GM19240 (cell line): Measurements from ENCODE around the gene MLST8.
A peak's percentile ranks its signal among the peaks of the same experiment; 100 is the strongest.
"Not testable (repeated sequence)": the region's sequence is repeated elsewhere in the genome, so short reads cannot be mapped to it uniquely, and the experiment has no call there.

Experiments
- DNase-seq: peaks from one replicate; pipeline ENCODE4 v3.0.0; 2011; ENCODE audit warnings: low spot score; ENCODE audit not compliant: insufficient read length

The MLST8 gene

GRCh38 chr16:2189252-2189893 lies 15.9 kb upstream of the MLST8 start:
- no peak for DNase-seq

GRCh38 chr16:2190002-2190658 lies 15.1 kb upstream of the MLST8 start:
- DNase-seq, result no peak

GRCh38 chr16:2190659-2191445 lies 14.4 kb upstream of the MLST8 start:
- no peak for DNase-seq

DNA sequence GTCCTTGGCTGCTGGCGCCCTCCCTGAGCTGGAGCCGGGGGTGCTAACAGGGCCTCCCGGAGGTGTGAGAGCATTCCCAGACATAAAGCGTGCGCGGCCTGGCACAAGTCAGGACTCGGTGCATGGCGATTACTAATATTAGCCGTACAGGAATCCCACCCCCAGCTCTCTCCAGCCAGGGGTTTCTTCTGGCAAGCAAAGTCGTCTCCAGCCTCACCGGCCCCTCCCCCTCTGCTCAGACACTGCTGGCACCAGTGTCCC lies 13.9 kb upstream of the MLST8 start:
- DNase-seq, result no peak

DNA sequence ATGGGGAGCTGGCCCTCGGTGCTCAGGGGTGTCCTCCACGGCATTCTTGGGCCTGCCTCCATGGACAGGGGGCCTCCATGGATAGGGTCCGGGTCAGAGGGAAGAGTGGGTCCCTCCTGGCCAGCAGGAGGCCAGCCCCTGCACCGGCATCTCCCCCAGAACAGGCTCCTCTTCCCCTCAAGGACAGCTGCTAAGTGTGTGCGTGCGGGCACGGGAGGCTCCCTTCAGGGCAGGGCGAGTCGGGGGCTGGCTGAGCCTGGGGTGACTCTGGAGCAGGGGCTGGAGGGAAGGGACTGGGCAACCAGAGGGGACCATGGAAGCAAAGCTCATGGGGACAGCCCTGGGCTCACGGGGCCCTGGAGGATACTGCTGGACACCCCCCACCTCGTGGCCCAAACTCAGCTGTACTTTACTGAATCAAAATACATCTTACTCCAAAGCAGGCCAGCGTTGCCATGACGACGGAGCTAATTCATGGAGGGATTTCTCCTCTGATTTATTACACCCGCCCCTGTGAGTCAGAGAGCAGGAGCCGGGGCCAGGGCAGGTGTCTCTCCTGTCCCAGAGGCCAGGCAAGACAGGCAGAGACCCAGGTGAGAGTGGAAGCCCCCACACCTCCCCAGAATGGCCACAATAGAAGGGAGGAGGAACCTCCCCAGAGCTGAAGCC lies 11.0 kb upstream of the MLST8 start:
- DNase-seq, result no peak

DNA sequence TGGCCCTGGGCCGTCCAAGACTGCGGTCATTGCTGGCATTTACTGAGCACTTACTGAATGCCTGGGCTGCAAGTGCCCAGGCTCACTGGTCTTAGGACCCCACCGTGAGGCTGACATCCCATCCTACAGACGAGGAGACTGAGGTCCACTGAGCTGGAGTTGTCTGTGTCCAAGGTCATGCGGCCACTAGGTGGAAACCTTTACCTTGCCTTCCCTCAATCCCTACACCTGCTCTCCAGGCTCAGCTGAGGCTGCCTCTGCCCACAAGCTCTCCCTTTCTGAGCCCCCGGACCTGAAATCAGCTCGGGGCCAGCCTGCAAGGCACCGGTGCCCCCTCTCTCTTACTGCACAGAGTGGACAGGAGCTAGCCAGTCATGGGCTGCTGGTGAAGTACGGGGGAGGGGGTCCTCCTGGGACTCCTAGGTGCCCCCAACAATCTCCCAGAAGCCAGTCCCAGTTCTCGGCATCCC lies 10.4 kb upstream of the MLST8 start:
- DNase-seq, result peak; percentile 85

- DNase-seq, result no peak
Measured at GRCh38 chr16:2195322-2196161, 9.7 kb upstream of the MLST8 start.

- DNase-seq, result no peak
Measured at GRCh38 chr16:2196162-2196980, 8.9 kb upstream of the MLST8 start, which contains the start of gene CASKIN1. Gene CASKIN1 (minus strand): TSS chr16:2196605. CDS start chr16:2196432, 173 bp downstream.

DNA sequence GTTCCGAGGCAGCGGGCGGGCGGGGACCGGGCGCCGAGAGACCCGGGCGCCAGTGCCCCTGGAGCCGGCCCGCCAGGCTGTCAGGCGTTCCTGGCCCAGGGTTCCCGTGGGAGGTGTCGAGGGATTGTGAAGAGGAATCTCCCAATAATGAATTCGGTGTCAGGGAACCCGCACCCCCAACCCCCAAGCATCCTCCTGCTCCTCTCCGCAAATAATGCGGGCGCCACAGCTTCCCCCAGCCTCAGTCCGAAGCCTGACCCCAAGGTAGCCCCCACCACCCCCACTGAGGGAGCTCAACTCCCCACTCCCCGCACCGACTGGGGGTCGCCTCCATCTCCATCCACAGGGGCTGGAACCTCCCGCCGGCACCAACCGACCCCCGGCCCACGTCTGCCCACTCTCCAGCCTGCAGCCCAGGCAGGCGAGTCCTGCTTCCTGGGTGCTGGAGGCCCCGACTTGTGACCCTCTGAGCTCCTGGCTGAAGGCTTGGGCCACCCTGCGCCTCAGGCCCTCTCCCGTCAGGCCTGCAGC lies 8.2 kb upstream of the MLST8 start:
- no peak for DNase-seq

DNA sequence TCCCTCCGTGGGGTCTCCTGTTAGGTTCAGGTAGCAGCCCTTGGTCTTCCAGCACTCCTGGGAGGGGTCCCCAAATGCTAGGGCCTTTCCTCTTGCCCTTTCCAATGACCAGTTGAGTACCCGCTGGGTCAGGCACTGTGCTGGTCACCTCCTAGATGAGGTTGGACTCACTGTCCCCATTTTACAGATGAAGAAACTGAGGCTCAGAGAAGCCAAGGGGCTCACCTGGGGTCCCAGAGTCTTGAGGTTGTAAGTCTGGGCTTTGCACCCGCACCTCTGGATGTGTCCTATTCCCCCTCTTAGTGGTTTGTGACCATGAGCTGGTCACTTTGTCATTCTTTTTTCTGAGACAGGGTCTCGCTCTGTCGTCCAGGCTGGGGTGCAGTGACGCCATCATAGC lies 7.5 kb upstream of the MLST8 start:
- DNase-seq, result no peak

DNA sequence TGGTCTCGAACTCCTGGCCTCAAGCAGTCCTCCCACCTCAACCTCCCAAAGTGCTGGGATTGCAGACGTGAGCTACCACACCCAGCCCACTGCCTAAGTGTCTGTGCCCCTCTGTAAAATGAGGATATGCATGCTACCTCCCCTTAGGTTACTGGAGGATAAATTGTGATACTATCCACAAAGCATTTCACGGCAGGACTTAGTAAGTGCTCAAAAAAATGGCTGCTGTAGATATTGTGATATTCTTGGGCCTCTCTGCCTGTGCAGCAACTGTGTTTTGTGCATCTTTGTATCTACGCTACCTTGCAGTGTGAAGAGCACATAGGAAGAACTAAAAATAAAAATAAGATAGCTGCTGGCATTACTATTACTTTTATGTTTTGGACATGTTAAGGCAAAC lies 7.0 kb upstream of the MLST8 start:
- DNase-seq, result no peak

DNA sequence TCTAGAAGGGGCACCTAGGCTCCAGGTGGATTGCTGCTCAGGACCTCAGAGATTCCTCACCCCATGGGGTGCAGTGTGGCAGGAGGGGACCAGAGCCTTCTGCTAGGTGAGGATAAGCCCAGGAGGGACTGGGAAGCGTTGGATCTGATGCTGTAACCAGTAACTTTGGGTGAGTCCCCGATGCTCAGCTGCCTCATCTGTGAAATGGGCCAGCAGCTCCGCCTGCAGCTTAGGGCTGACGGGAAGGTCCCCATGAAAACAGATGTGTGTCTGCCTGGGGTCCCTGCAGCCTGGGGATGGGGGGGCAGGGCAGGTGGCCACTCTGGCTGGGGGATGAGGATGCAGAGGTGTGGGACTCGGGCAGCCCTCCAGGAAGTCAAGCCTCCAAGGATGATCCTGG lies 6.2 kb upstream of the MLST8 start:
- DNase-seq, result no peak

- DNase-seq, result no peak
Measured at GRCh38 chr16:2199621-2200139, 5.6 kb upstream of the MLST8 start.

DNA sequence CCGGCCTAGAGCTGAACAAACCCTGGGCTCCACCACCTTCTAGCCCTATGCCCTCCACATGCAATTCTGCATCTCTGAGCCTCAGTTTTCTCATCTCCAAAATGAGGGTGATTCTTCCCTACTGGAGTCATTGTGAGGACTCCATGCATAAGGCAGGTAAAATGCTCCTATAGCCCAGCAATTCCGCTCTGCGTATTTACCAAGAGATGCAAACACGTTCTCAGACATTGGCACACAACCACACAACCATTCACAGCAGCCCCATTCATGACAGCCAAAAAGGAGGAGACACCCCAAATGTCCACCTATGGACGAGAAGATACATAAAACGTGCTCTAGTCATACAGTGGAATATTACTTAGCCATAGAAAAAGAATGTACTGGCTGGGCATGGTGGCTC lies 4.9 kb upstream of the MLST8 start:
- DNase-seq, result no peak

DNA sequence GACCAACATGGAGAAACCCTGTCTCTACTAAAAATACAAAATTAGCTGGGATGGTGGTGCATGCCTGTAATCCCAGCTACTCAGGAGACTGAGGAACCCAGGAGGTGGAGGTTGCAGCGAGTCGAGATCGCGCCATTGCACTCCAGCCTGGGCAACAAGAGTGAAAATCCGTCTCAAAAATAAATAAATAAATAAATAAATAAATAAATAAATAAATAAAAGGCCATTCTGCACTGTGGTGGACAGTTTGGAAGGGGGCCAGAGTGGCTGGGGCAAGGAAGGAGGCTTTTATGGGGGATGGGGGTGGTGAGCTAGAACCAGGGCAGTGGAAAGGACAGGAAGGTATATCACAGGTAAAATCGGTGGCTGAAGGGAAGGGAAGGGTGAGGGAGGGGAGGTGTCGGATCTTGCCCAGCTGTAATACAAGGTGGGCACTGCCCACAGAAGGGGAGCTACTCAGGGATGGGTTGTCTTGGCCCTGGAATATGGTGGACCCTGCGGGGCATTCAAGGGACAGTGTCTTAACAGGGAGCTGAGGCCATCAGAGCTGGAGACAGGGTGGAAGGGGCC lies 2.0 kb upstream of the MLST8 start:
- not testable (repeated sequence) for DNase-seq

DNA sequence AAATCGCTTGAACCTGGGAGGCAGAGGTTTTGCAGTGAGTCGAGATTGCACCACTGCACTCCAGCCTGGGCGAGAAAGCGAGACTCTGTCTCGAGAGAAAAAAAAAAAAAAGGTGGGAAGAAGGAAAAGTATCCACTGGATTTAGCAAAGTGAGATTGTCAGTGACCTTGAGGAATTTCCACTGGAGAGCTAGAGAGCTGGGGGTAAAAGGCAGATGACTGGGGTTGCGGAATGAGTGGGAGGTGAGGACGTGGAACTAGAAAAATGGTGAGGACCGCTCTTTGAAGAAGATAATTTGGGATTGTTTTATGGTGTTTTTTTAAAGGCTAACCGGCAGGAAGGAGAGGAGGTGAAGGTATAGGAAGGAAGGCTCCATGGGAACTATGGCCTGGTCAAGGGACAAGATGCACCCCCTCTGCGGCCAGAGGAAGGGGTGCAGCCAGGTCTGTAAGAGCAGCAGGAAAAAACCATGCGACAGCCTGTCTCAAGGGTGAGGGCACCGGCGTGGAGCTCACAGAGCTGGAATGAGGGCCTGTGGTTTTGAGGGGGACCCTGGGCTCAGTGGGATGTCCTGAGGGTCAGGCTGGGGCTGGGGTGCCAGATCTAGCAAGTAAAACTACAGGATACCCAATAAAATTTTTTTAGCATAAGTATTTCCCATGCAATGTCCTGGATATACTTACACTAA lies 694 bp upstream of the MLST8 start:
- DNase-seq, result no peak

- DNase-seq, result no peak
Measured at GRCh38 chr16:2205967-2206313, 686 bp downstream of the MLST8 start.

- no peak for DNase-seq
Measured at GRCh38 chr16:2206420-2206779, 1.1 kb downstream of the MLST8 start.

GRCh38 chr16:2206780-2207433 lies 1.7 kb downstream of the MLST8 start:
- DNase-seq, result no peak
